Spleen (tissue), 7 donors: ENCODE data around the gene PXK.

ENCODE experiments used
- CTCF ChIP-seq, 11 experiments: fragments of 200-600 bp in 7 of 11; fragments of 450-650 bp in 4 of 11; sonication (generic) in 4 of 11; IDR thresholded peaks in 8 of 11; conservative IDR thresholded peaks in 3 of 11; 1 replicate in 7 of 11; 2 replicates in 4 of 11; pipeline versions ENCODE4 v1.4.0 to v1.8.0; 2016 to 2021; ENCODE audit warnings: antibody characterized with exemption in 11 of 11, inconsistent platforms in 4 of 11, mild to moderate bottlenecking in 1 of 11
- POLR2AphosphoS5 ChIP-seq, 3 donors: sonication (generic); formaldehyde crosslinking; IDR thresholded peaks; one replicate each; pipeline ENCODE4 v1.5.1; 2017; ENCODE audit warnings: antibody characterized with exemption in 3 of 3
- donor health status: DM: no; HTN: no; CAD: no; lungs with moderate emphysema.
- donor health status: DM: no; HTN: no; CAD: no.
- donor health status: DM: no; HTN: no; CAD: no.

GRCh38 chr3:58298190-58298589 lies 34.5 kb upstream of the PXK start:
- TF ChIP-seq CTCF (IDR thresholded peaks at IDR 0.05 in 8 of 11, conservative IDR thresholded peaks at IDR 0.05 in 3 of 11) = no peak
- peak in 1 of 3 donors; percentile 15 for TF ChIP-seq POLR2AphosphoS5 (IDR thresholded peaks at IDR 0.05)
